Fibroblast of pulmonary artery (primary cell): ENCODE data around the gene IQCH.

Experiments used
- DNase-seq: peaks from one replicate; pipeline ENCODE4 v3.0.0-alpha.2; 2010; ENCODE audit warnings: low read depth
- H3K4me3 ChIP-seq: replicated peaks from 2 replicates; pipeline ENCODE4 v1.5.1; 2011; ENCODE audit warnings: low read depth, mild to moderate bottlenecking, control low read depth, low read length, moderate library complexity
- CTCF ChIP-seq: IDR thresholded peaks from 2 replicates; pipeline ENCODE4 v1.5.1; 2011; ENCODE audit warnings: mild to moderate bottlenecking, control low read depth, low read length, inconsistent platforms; ENCODE audit errors: missing control alignments

Gene IQCH

GRCh38 chr15:67365994-67366393, 111.4 kb downstream of the IQCH start:
- DNase-seq: no peak
- no peak overlapping the region for H3K4me3 ChIP-seq
- TF ChIP-seq CTCF: no peak

- H3K4me3 ChIP-seq: no peak overlapping the region
- no peak for DNase-seq
- no peak for TF ChIP-seq CTCF
These were observed 112.3 kb downstream of the IQCH start for GRCh38 chr15:67366904-67367303.

- H3K4me3 ChIP-seq: no peak overlapping the region
- no peak for DNase-seq
- TF ChIP-seq CTCF: no peak
These were observed 114.9 kb downstream of the IQCH start for GRCh38 chr15:67369359-67369998.

GRCh38 chr15:67370206-67370954, 115.8 kb downstream of the IQCH start:
- TF ChIP-seq CTCF: no peak
- DNase-seq: no peak

GRCh38 chr15:67372543-67372942, 118.0 kb downstream of the IQCH start:
- no peak overlapping the region for H3K4me3 ChIP-seq
- peak; percentile 53 for DNase-seq
- TF ChIP-seq CTCF: no peak

More at GRCh38 chr15:67370206-67370954, 115.8 kb downstream of the IQCH start:
- H3K4me3 ChIP-seq: no peak overlapping the region

- no peak for TF ChIP-seq CTCF
- H3K4me3 ChIP-seq: no peak overlapping the region
- no peak for DNase-seq
These were observed 118.5 kb downstream of the IQCH start for GRCh38 chr15:67372986-67373675.
